ENCODE results near the gene KRT9. TPM values are rescaled to one million over a fixed set of nuclear protein-coding genes. Genes with fewer than 3 reads are reported as not detected.

Gene KRT9
- total RNA-seq, 4 donors from 2014 or later: 0.19 to 0.61 TPM; not detected in 2

GRCh38 chr17:41602524-41602923 is 30.7 kb upstream of the KRT9 start:
- DNase-seq: no peak
- TF ChIP-seq POLR2A (IDR thresholded peaks at IDR 0.05) (no peak), CTCF (IDR thresholded peaks at IDR 0.05) (no peak)
- Histone ChIP-seq H3K27ac (no peak overlapping the region), H3K9me3 (peaks cover 0 to 15% (median 0%) of the 10 kb centered on the region in 3 donors), H3K27me3 (peaks cover 0 to 54% (median 0%) of the 10 kb centered on the region in 4 donors), H3K4me3 (no peak overlapping the region), H3K36me3 (no peaks in the 10 kb centered on the region), H3K4me1 (no peaks in the 10 kb centered on the region)
- intact Hi-C loops (cut with DNase I): no loop called here
- 82 to 90% methylated on average over 2 of the region's 2 CpGs for WGBS, 2 donors

- Histone ChIP-seq H3K4me1 (peaks cover 0 to 7% (median 2%) of the 10 kb centered on the region in 3 donors), H3K27ac (no peak overlapping the region), H3K36me3 (no peaks in the 10 kb centered on the region), H3K4me3 (no peak overlapping the region), H3K27me3 (peaks cover 0 to 55% (median 0%) of the 10 kb centered on the region in 4 donors), H3K9me3 (no peaks in the 10 kb centered on the region)
- TF ChIP-seq CTCF (IDR thresholded peaks at IDR 0.05): no peak
- TF ChIP-seq POLR2A (IDR thresholded peaks at IDR 0.05): no peak
- intact Hi-C loops (cut with DNase I): no loop called here
- DNase-seq: no peak
- WGBS, 2 donors: 76 to 77% methylated on average over 3 to 4 of the region's 4 CpGs
Measured at GRCh38 chr17:41600318-41600717, 28.5 kb upstream of the KRT9 start.

GRCh38 chr17:41599680-41600079 is 27.8 kb upstream of the KRT9 start:
- Histone ChIP-seq H3K27me3 (peaks cover 0 to 54% (median 0%) of the 10 kb centered on the region in 4 donors), H3K9me3 (no peaks in the 10 kb centered on the region), H3K4me1 (peaks cover 0 to 13% (median 4%) of the 10 kb centered on the region in 3 donors), H3K27ac (no peak overlapping the region), H3K4me3 (no peak overlapping the region), H3K36me3 (no peaks in the 10 kb centered on the region)
- intact Hi-C loops (cut with DNase I): no loop called here
- WGBS, 2 donors: 86% methylated on average over 1 of the region's 1 CpG; no CpG with 5 or more reads in 1 of the 2 donors
- no peak for TF ChIP-seq CTCF (IDR thresholded peaks at IDR 0.05)
- TF ChIP-seq POLR2A (IDR thresholded peaks at IDR 0.05): no peak
- no peak for DNase-seq

GRCh38 chr17:41595585-41595984 is 23.7 kb upstream of the KRT9 start:
- H3K9me3 ChIP-seq: no peaks in the 10 kb centered on the region
- H3K36me3 ChIP-seq: no peaks in the 10 kb centered on the region
- WGBS, 2 donors: 41 to 47% methylated on average over 5 to 8 of the region's 8 CpGs
- no peak overlapping the region for H3K4me3 ChIP-seq
- DNase-seq: no peak
- TF ChIP-seq CTCF (IDR thresholded peaks at IDR 0.05) (no peak), POLR2A (IDR thresholded peaks at IDR 0.05) (no peak)
- peaks cover 0 to 25% (median 8%) of the 10 kb centered on the region in 3 donors for H3K4me1 ChIP-seq
- intact Hi-C loops (cut with DNase I): no loop called here
- H3K27ac ChIP-seq: no peak overlapping the region
- peaks cover 0 to 56% (median 0%) of the 10 kb centered on the region in 4 donors for H3K27me3 ChIP-seq

GRCh38 chr17:41594363-41594915 is 22.6 kb upstream of the KRT9 start:
- Histone ChIP-seq H3K36me3 (no peaks in the 10 kb centered on the region), H3K4me1 (peaks cover 0 to 25% (median 8%) of the 10 kb centered on the region in 3 donors), H3K4me3 (no peak overlapping the region), H3K9me3 (no peaks in the 10 kb centered on the region), H3K27me3 (peaks cover 0 to 59% (median 0%) of the 10 kb centered on the region in 4 donors), H3K27ac (no peak overlapping the region)
- intact Hi-C loops (cut with DNase I): no loop called here
- TF ChIP-seq POLR2A (IDR thresholded peaks at IDR 0.05) (no peak), CTCF (IDR thresholded peaks at IDR 0.05) (no peak)
- no peak for DNase-seq
- WGBS, 2 donors: 35 to 54% methylated on average over 3 of the region's 3 CpGs

All from esophagus squamous epithelium (tissue), 5 donors.